ENCODE measurements around the gene CYP11A1.

DNA sequence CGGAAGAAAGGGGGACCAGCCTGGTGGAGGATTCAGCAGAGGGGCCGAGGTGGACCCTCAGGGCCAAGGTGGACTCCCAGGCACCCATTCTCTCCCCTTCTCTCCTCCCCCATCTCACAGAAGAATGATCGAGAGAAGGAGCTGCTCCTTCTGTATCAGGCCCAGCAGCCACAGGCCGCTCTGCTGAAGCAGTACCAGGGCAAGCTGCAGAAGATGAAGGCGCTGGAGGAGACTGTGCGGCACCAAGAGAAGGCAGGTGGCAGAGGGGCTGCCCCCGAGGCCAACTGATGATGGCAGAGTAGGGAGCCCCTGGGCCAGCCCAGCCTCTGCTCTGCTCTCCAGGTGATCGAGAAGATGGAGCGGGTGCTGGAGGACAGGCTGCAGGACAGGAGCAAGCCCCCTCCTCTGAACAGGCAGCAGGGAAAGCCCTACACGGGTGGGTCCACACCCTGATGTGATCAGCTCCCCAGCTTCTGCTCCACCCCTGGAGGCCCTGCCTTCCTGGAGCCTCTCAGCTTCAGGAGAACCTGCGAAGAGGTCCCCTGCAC, 36.5 kb downstream of the CYP11A1 start:
- no peak for TF ChIP-seq TAF1 (IDR thresholded peaks at IDR 0.05; ENCODE audit: borderline replicate concordance, insufficient read depth, low read length)
- TF ChIP-seq, protein P1, sequence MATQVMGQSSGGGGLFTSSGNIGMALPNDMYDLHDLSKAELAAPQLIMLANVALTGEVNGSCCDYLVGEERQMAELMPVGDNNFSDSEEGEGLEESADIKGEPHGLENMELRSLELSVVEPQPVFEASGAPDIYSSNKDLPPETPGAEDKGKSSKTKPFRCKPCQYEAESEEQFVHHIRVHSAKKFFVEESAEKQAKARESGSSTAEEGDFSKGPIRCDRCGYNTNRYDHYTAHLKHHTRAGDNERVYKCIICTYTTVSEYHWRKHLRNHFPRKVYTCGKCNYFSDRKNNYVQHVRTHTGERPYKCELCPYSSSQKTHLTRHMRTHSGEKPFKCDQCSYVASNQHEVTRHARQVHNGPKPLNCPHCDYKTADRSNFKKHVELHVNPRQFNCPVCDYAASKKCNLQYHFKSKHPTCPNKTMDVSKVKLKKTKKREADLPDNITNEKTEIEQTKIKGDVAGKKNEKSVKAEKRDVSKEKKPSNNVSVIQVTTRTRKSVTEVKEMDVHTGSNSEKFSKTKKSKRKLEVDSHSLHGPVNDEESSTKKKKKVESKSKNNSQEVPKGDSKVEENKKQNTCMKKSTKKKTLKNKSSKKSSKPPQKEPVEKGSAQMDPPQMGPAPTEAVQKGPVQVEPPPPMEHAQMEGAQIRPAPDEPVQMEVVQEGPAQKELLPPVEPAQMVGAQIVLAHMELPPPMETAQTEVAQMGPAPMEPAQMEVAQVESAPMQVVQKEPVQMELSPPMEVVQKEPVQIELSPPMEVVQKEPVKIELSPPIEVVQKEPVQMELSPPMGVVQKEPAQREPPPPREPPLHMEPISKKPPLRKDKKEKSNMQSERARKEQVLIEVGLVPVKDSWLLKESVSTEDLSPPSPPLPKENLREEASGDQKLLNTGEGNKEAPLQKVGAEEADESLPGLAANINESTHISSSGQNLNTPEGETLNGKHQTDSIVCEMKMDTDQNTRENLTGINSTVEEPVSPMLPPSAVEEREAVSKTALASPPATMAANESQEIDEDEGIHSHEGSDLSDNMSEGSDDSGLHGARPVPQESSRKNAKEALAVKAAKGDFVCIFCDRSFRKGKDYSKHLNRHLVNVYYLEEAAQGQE (IDR thresholded peaks at IDR 0.05; ENCODE audit: insufficient read depth in 1 of 2, low read depth in 2 of 2, low read length in 2 of 2), result no peak
